ENCODE data around the gene RNF26.

- TF ChIP-seq CTCF (IDR thresholded peaks at IDR 0.05; ENCODE audit: low read depth, low read length) (no peak), EZH2phosphoT487 (IDR thresholded peaks at IDR 0.05; ENCODE audit: low read depth) (no peak)
Measured at GRCh38 chr11:119337581-119338317, 3.4 kb downstream of the RNF26 start.
